PC-3 (cell line): Measurements from ENCODE around the gene KCNH8. TPM values are rescaled to one million over a fixed set of nuclear protein-coding genes. Genes with fewer than 3 reads are reported as not detected.

Source experiments
- ATAC-seq: fragments of 200-7000 bp; cut with Tn5 transposase; 2 replicates; pipeline ENCODE4 v1.9.1; 2020; ENCODE audit warnings: mild to moderate bottlenecking, moderate library complexity
- BruUV-seq: library from RNA; stranded (reverse); fragments of 400-500 nt; replicated peaks from 2 replicates; lab custom pipeline; 2021; lab: Mats Ljungman, UMichigan
- CTCF ChIA-PET: fragments of 300-600 bp; sonication (Branson Sonifier 250); formaldehyde crosslinking; loops from one replicate; lab custom pipeline; 2022; ENCODE audit warnings: antibody characterized with exemption; lab: Charles Lee
- POLR2A ChIA-PET: fragments of 300-600 bp; sonication (Branson Sonifier 250); formaldehyde crosslinking; loops from one replicate; lab custom pipeline; 2022; ENCODE audit warnings: antibody characterized with exemption; ENCODE audit not compliant: unreplicated experiment; lab: Charles Lee
- DNase-seq: peaks from one replicate; pipeline ENCODE4 v3.0.0-alpha.2; 2015
- H2AFZ ChIP-seq: fragments of 300-600 bp; sonication (generic); 2 replicates; pipeline ENCODE4 v1.6.0; 2016; ENCODE audit warnings: antibody characterized with exemption, low read length
- H3F3A ChIP-seq: fragments of 300-600 bp; sonication (generic); one replicate; pipeline ENCODE4 v1.6.0; 2017; ENCODE audit warnings: antibody characterized with exemption, low read length, control low read depth, mild to moderate bottlenecking; ENCODE audit not compliant: unreplicated experiment
- H3K27ac ChIP-seq: fragments of 300-600 bp; sonication (generic); 2 replicates; pipeline ENCODE4 v1.5.1; 2016; ENCODE audit warnings: mild to moderate bottlenecking, low read length
- H3K27me3 ChIP-seq: fragments of 300-600 bp; sonication (generic); 2 replicates; pipeline ENCODE4 v1.6.1; 2016; ENCODE audit warnings: low read length, mixed read lengths
- H3K36me3 ChIP-seq: fragments of 300-600 bp; sonication (generic); 2 replicates; pipeline ENCODE4 v1.6.1; 2016; ENCODE audit warnings: low read depth, mixed run types, low read length, mixed read lengths
- H3K4me1 ChIP-seq: fragments of 300-600 bp; sonication (generic); 2 replicates; pipeline ENCODE4 v1.5.1; 2016; ENCODE audit warnings: low read length; ENCODE audit not compliant: insufficient read depth
- H3K4me2 ChIP-seq: fragments of 300-600 bp; sonication (generic); 2 replicates; pipeline ENCODE4 v1.6.0; 2016; ENCODE audit warnings: low read length
- H3K4me3 ChIP-seq: fragments of 300-600 bp; sonication (generic); 2 replicates; pipeline ENCODE4 v1.5.1; 2016; ENCODE audit warnings: mild to moderate bottlenecking, low read length, mixed read lengths
- H3K79me2 ChIP-seq: fragments of 300-600 bp; sonication (generic); 2 replicates; pipeline ENCODE4 v1.6.1; 2017; ENCODE audit warnings: low read length, mixed read lengths
- H3K9ac ChIP-seq: fragments of 300-600 bp; sonication (generic); 2 replicates; pipeline ENCODE4 v1.6.0; 2016; ENCODE audit warnings: mild to moderate bottlenecking, low read length
- H3K9me2 ChIP-seq: fragments of 300-600 bp; sonication (generic); replicated peaks from 2 replicates; pipeline ENCODE4 v1.6.1; 2016; ENCODE audit warnings: mixed run types, low read length, mixed read lengths
- H3K9me3 ChIP-seq: fragments of 300-600 bp; sonication (generic); 2 replicates; pipeline ENCODE4 v1.6.1; 2016; ENCODE audit warnings: low read length, mixed read lengths
- H4K20me1 ChIP-seq: fragments of 300-600 bp; sonication (generic); 2 replicates; pipeline ENCODE4 v1.6.1; 2016; ENCODE audit warnings: low read length, mixed read lengths
- CTCF ChIP-seq: fragments of 300-600 bp; sonication (generic); conservative IDR thresholded peaks from 2 replicates; pipeline ENCODE4 v1.5.1; 2017; ENCODE audit warnings: antibody characterized with exemption, low read depth, mild to moderate bottlenecking, low read length
- EZH2 ChIP-seq: fragments of 300-600 bp; sonication (generic); IDR thresholded peaks from one replicate; pipeline ENCODE4 v1.6.1; 2017; ENCODE audit warnings: antibody characterized with exemption, mild to moderate bottlenecking, low read length; ENCODE audit not compliant: unreplicated experiment
- EZH2phosphoT487 ChIP-seq: fragments of 300-600 bp; sonication (generic); IDR thresholded peaks from 2 replicates; pipeline ENCODE4 v1.6.1; 2018; ENCODE audit warnings: mild to moderate bottlenecking, antibody characterized with exemption, low read length, borderline replicate concordance
- intact Hi-C: fragments of 100-400 bp; cut with micrococcal nuclease; formaldehyde crosslinking; loops from 2 replicates; pipeline ENCODE4 v1.9.0; 2023
- total RNA-seq: library from RNA; depleted of rRNA; stranded (reverse); fragments of >200 nt; gene quantifications from 2 replicates; pipeline ENCODE4 v1.2.3, GENCODE V29; 2014

The KCNH8 gene
- total RNA-seq, 1 experiment from 2014 or later: not detected

GRCh38 chr3:19427422-19428149 lies 279.3 kb downstream of the KCNH8 start:
- H3K27me3 ChIP-seq: no peaks in the 10 kb centered on the region
- TF ChIP-seq EZH2: no peak
- no peak for TF ChIP-seq EZH2phosphoT487
- no peak for TF ChIP-seq CTCF
- H3K9me3 ChIP-seq: 0 out of 2 replicates have a peak, but pooled peaks cover 4% of the 10 kb centered on the region
- BruUV-seq: no TSS peak
- DNase-seq (no peak), ATAC-seq (no peak)
- H3K4me1 ChIP-seq: no peaks in the 10 kb centered on the region
- POLR2A ChIA-PET: no interaction called here
- H3K9me2 ChIP-seq: no peaks in the 10 kb centered on the region
- CTCF ChIA-PET: no interaction called here
- no peak overlapping the region for H2AFZ ChIP-seq
- H3K79me2 ChIP-seq: no peaks in the 10 kb centered on the region
- H3K4me3 ChIP-seq: no peak overlapping the region
- no peak overlapping the region for H3K27ac ChIP-seq
- no peaks in the 10 kb centered on the region for H3F3A ChIP-seq
- no peaks in the 10 kb centered on the region for H3K36me3 ChIP-seq
- no peak overlapping the region for H3K4me2 ChIP-seq
- intact Hi-C loops: no loop called here
- H4K20me1 ChIP-seq: no peaks in the 10 kb centered on the region
- no peak overlapping the region for H3K9ac ChIP-seq

GRCh38 chr3:19428729-19429128 lies 280.4 kb downstream of the KCNH8 start:
- no TSS peak for BruUV-seq
- ATAC-seq: no peak

More at GRCh38 chr3:19428729-19429128, 280.4 kb downstream of the KCNH8 start:
- TF ChIP-seq CTCF (no peak), EZH2 (no peak), EZH2phosphoT487 (no peak)
- intact Hi-C loops: no loop called here
- H3K79me2 ChIP-seq: no peaks in the 10 kb centered on the region
- H2AFZ ChIP-seq: no peak overlapping the region
- no peaks in the 10 kb centered on the region for H3K36me3 ChIP-seq
- H3K27ac ChIP-seq: no peak overlapping the region
- CTCF ChIA-PET: no interaction called here
- POLR2A ChIA-PET: no interaction called here
- 0 out of 2 replicates have a peak, but pooled peaks cover 4% of the 10 kb centered on the region for H3K9me3 ChIP-seq
- no peaks in the 10 kb centered on the region for H3F3A ChIP-seq
- no peak overlapping the region for H3K4me3 ChIP-seq
- no peaks in the 10 kb centered on the region for H3K9me2 ChIP-seq
- H3K27me3 ChIP-seq: no peaks in the 10 kb centered on the region
- no peak overlapping the region for H3K9ac ChIP-seq
- no peaks in the 10 kb centered on the region for H4K20me1 ChIP-seq
- no peaks in the 10 kb centered on the region for H3K4me1 ChIP-seq
- no peak for DNase-seq
- H3K4me2 ChIP-seq: no peak overlapping the region
